ENCODE data around the gene EPC2. TPM values are rescaled to one million over a fixed set of nuclear protein-coding genes. Genes with fewer than 3 reads are reported as not detected.

The EPC2 gene
- total and polyA plus RNA-seq, 5 donors from 2014 or later: 1.8 to 74.2 (median 2.7) TPM

Other genes starting within 250 kb of the EPC2 start
- 7.7 TPM for gene KIF5C, start 230.5 kb downstream of the EPC2 start, total RNA-seq
- 1 to 10 TPM in 2 of 4 donors, under 1 TPM in 2; 0.54 to 3.0 (median 1.2) TPM for gene KIF5C, start 230.5 kb downstream of the EPC2 start, polyA plus RNA-seq